HepG2 (cell line): ENCODE results near the gene STC2.

Source experiments
- ATF1 ChIP-seq: IDR thresholded peaks from 2 replicates; pipeline ENCODE4 v1.6.1; 2016; ENCODE audit warnings: mild to moderate bottlenecking, control low read depth
- CREB1 ChIP-seq, 2 experiments: fragments of 450-650 bp in 1 of 2; IDR thresholded peaks; 2 replicates each; pipeline ENCODE4 v1.6.1; 2016 to 2017; ENCODE audit warnings: control low read depth in 1 of 2, mild to moderate bottlenecking in 1 of 2, missing compliant biosample characterization in 1 of 2, missing genetic modification characterization in 1 of 2
- EP300 ChIP-seq, 3 experiments: sonication (generic) in 1 of 3; formaldehyde crosslinking in 1 of 3; IDR thresholded peaks; 2 replicates each; pipeline versions ENCODE4 v1.5.1 to v1.6.1; 2011 to 2020; ENCODE audit warnings: low read depth in 2 of 3, low read length in 2 of 3, borderline replicate concordance in 1 of 3, improper control_type of control experiment in 1 of 3, mild to moderate bottlenecking in 1 of 3, missing genetic modification reagents in 1 of 3, moderate library complexity in 1 of 3
- SMARCE1 ChIP-seq: fragments of 450-650 bp; IDR thresholded peaks from 2 replicates; pipeline ENCODE4 v1.6.1; 2017; ENCODE audit warnings: borderline replicate concordance
- SPEN ChIP-seq: sonication (generic); formaldehyde crosslinking; IDR thresholded peaks from 2 replicates; pipeline ENCODE4 v1.5.1; 2020; ENCODE audit warnings: low read depth, mild to moderate bottlenecking, missing genetic modification reagents
- THAP8 ChIP-seq: sonication (generic); formaldehyde crosslinking; IDR thresholded peaks from 2 replicates; pipeline ENCODE4 v1.5.1; 2020; ENCODE audit warnings: missing genetic modification reagents, mild to moderate bottlenecking, borderline replicate concordance
- ZNF317 ChIP-seq: sonication (generic); formaldehyde crosslinking; IDR thresholded peaks from 2 replicates; pipeline ENCODE4 v1.5.0; 2020; ENCODE audit warnings: mild to moderate bottlenecking, missing genetic modification reagents
- ZNF501 ChIP-seq: sonication (generic); formaldehyde crosslinking; IDR thresholded peaks from 2 replicates; pipeline ENCODE4 v1.5.1; 2020; ENCODE audit warnings: mild to moderate bottlenecking, moderate library complexity, missing genetic modification reagents
- ZNF562 ChIP-seq: sonication (generic); formaldehyde crosslinking; IDR thresholded peaks from 2 replicates; pipeline ENCODE4 v1.8.0; 2022; ENCODE audit warnings: missing genetic modification reagents, borderline replicate concordance

GRCh38 chr5:173341961-173342430, 13.8 kb upstream of the STC2 start:
- no peak for TF ChIP-seq EP300 (IDR thresholded peaks at IDR 0.05; ENCODE audit: low read depth in 2 of 2, low read length in 2 of 2)
- TF ChIP-seq EP300 (CRISPR knock-in tag; IDR thresholded peaks at IDR 0.05; ENCODE audit: borderline replicate concordance) = no peak
- TF ChIP-seq ZNF501 (CRISPR knock-in tag) = no peak
- TF ChIP-seq SPEN (CRISPR knock-in tag) = no peak
- no peak for TF ChIP-seq ZNF562 (CRISPR knock-in tag)
- no peak for TF ChIP-seq THAP8
- no peak for TF ChIP-seq CREB1 (IDR thresholded peaks at IDR 0.05)
- TF ChIP-seq CREB1 (CRISPR knock-in tag; IDR thresholded peaks at IDR 0.05) = no peak
- no peak for TF ChIP-seq ZNF317 (CRISPR knock-in tag)
- TF ChIP-seq SMARCE1 = no peak
- no peak for TF ChIP-seq ATF1 (CRISPR knock-in tag)
